Sigmoid colon (tissue), 7 donors: Measurements from ENCODE around the gene SPRED2. TPM values are rescaled to one million over a fixed set of nuclear protein-coding genes. Genes with fewer than 3 reads are reported as not detected.

ENCODE experiments used
- DNase-seq: peaks from one replicate; pipeline ENCODE4 v3.0.0-alpha.2; 2019
- H3K27ac ChIP-seq, 4 donors: fragments of 200-600 bp; sonication (generic); one replicate each; pipeline ENCODE4 v1.5.1; 2016 to 2019; ENCODE audit warnings: mild to moderate bottlenecking in 1 of 4
- H3K27me3 ChIP-seq, 3 donors: fragments of 200-600 bp; sonication (generic); one replicate each; pipeline ENCODE4 v1.5.1; 2019; ENCODE audit warnings: mild to moderate bottlenecking in 1 of 3
- H3K36me3 ChIP-seq, 4 donors: fragments of 200-600 bp; sonication (generic); one replicate each; pipeline ENCODE4 v1.5.1; 2016 to 2019
- H3K4me1 ChIP-seq, 4 donors: fragments of 200-600 bp; sonication (generic); one replicate each; pipeline ENCODE4 v1.5.1; 2017 to 2019
- H3K4me3 ChIP-seq, 4 donors: fragments of 200-600 bp; sonication (generic); one replicate each; pipeline ENCODE4 v1.5.1; 2017 to 2019; ENCODE audit warnings: mild to moderate bottlenecking in 2 of 4, moderate library complexity in 1 of 4
- H3K9me3 ChIP-seq, 4 donors: fragments of 200-600 bp in 3 of 4; sonication (generic) in 3 of 4; one replicate each; pipeline versions ENCODE4 v1.5.1 to v1.6.1; 2013 to 2019
- CTCF ChIP-seq, 4 experiments: fragments of 450-650 bp in 3 of 4; fragments of 200-600 bp in 1 of 4; IDR thresholded peaks; one replicate each; pipeline ENCODE4 v1.5.1; 2016 to 2019; ENCODE audit warnings: antibody characterized with exemption in 4 of 4, mild to moderate bottlenecking in 3 of 4, moderate library complexity in 2 of 4
- EP300 ChIP-seq, 4 donors: sonication (generic); formaldehyde crosslinking; IDR thresholded peaks; one replicate each; pipeline ENCODE4 v1.6.1; 2017; ENCODE audit warnings: antibody characterized with exemption in 4 of 4
- POLR2A ChIP-seq, 2 donors: fragments of 450-650 bp; IDR thresholded peaks; one replicate each; pipeline ENCODE4 v1.6.1; 2016; ENCODE audit warnings: antibody characterized with exemption in 2 of 2, mild to moderate bottlenecking in 2 of 2, moderate library complexity in 2 of 2
- POLR2AphosphoS5 ChIP-seq, 4 donors: sonication (generic); formaldehyde crosslinking; IDR thresholded peaks; one replicate each; pipeline ENCODE4 v1.6.1; 2017; ENCODE audit warnings: antibody characterized with exemption in 4 of 4
- WGBS, 2 donors: extraction: QIAGEN DNeasy Blood & Tissue Kit; methylation state at CpG; one replicate each; pipeline ENCODE4 v1.1.7; 2013; 5-methylcytosine and 5-hydroxymethylcytosine counted together
- intact Hi-C: fragments of 100-400 bp; cut with DNase I; formaldehyde crosslinking; loops from one replicate; pipeline ENCODE4 v1.15.1; 2023
- polyA plus RNA-seq, 3 donors: library from polyadenylated mRNA; stranded (reverse); fragments of 200-250 nt; gene quantifications; one replicate each; pipeline ENCODE4 v1.2.3, GENCODE V29; 2013
- total RNA-seq, 4 donors: library from RNA; depleted of rRNA; stranded (reverse); fragments of >200 nt; gene quantifications; one replicate each; pipeline ENCODE4 v1.1.0, GENCODE V29; 2016
- donor health status: healthy with polysubstance abuse.
- donor health status: Bipolar disorder and iron deficiency.
- donor health status: healthy.

Gene SPRED2
- total and polyA plus RNA-seq, 7 donors: 6.1 to 31.2 (median 13.0) TPM

- H3K4me1 ChIP-seq: peaks cover 0 to 8% (median 6%) of the 10 kb centered on the region in 4 donors
- H3K4me3 ChIP-seq: no peak overlapping the region
- H3K27me3 ChIP-seq: no peaks in the 10 kb centered on the region
- WGBS, 2 donors: 82 to 87% methylated on average over 3 of the region's 3 CpGs
- no peaks in the 10 kb centered on the region for H3K9me3 ChIP-seq
- no peak for DNase-seq
- H3K27ac ChIP-seq: no peak overlapping the region
- intact Hi-C loops: loop anchor here (5.0 kb wide), 1 partner anchor 35 kb away; no protein-coding TSS in a partner anchor
- H3K36me3 ChIP-seq: no peaks in the 10 kb centered on the region
- TF ChIP-seq CTCF (IDR thresholded peaks at IDR 0.05): no peak
- TF ChIP-seq EP300 (IDR thresholded peaks at IDR 0.05): no peak
These were observed 14.8 kb downstream of the SPRED2 start for GRCh38 chr2:65417509-65418085.

GRCh38 chr2:65416945-65417344, 15.5 kb downstream of the SPRED2 start:
- 21 to 58% methylated on average over 3 of the region's 3 CpGs for WGBS, 2 donors
- intact Hi-C loops: loop anchor here (5.0 kb wide), 1 partner anchor 35 kb away; no protein-coding TSS in a partner anchor
- no peaks in the 10 kb centered on the region for H3K36me3 ChIP-seq
- no peak overlapping the region for H3K27ac ChIP-seq
- no peaks in the 10 kb centered on the region for H3K27me3 ChIP-seq
- TF ChIP-seq CTCF (IDR thresholded peaks at IDR 0.05) (no peak), POLR2AphosphoS5 (IDR thresholded peaks at IDR 0.05) (no peak), POLR2A (IDR thresholded peaks at IDR 0.05) (no peak), EP300 (IDR thresholded peaks at IDR 0.05) (no peak)
- H3K4me1 ChIP-seq: peaks cover 0 to 8% (median 6%) of the 10 kb centered on the region in 4 donors
- H3K9me3 ChIP-seq: no peaks in the 10 kb centered on the region
- H3K4me3 ChIP-seq: no peak overlapping the region
- no peak for DNase-seq

GRCh38 chr2:65416321-65416720, 16.1 kb downstream of the SPRED2 start:
- no peak for DNase-seq
- H3K9me3 ChIP-seq: no peaks in the 10 kb centered on the region
- TF ChIP-seq POLR2A (IDR thresholded peaks at IDR 0.05) (no peak), EP300 (IDR thresholded peaks at IDR 0.05) (no peak), CTCF (IDR thresholded peaks at IDR 0.05) (no peak), POLR2AphosphoS5 (IDR thresholded peaks at IDR 0.05) (no peak)
- H3K27me3 ChIP-seq: no peaks in the 10 kb centered on the region
- peaks cover 0 to 6% (median 4%) of the 10 kb centered on the region in 4 donors for H3K4me1 ChIP-seq
- intact Hi-C loops: loop anchor here (5.0 kb wide), 1 partner anchor 34 kb away; no protein-coding TSS in a partner anchor
- H3K27ac ChIP-seq: no peak overlapping the region
- H3K36me3 ChIP-seq: no peaks in the 10 kb centered on the region
- H3K4me3 ChIP-seq: no peak overlapping the region
- 53 to 69% methylated on average over 3 of the region's 3 CpGs for WGBS, 2 donors

- DNase-seq: no peak
- TF ChIP-seq POLR2AphosphoS5 (IDR thresholded peaks at IDR 0.05) (no peak), POLR2A (IDR thresholded peaks at IDR 0.05) (no peak), EP300 (IDR thresholded peaks at IDR 0.05) (no peak), CTCF (IDR thresholded peaks at IDR 0.05) (no peak)
- Histone ChIP-seq H3K4me3 (no peak overlapping the region), H3K4me1 (no peaks in the 10 kb centered on the region), H3K27ac (no peak overlapping the region), H3K27me3 (no peaks in the 10 kb centered on the region), H3K9me3 (no peaks in the 10 kb centered on the region), H3K36me3 (no peaks in the 10 kb centered on the region)
- WGBS, 2 donors: 95 to 98% methylated on average over 1 of the region's 1 CpG
- intact Hi-C loops: loop anchor here (5.0 kb wide), 1 partner anchor 33 kb away; no protein-coding TSS in a partner anchor
These were observed 17.3 kb downstream of the SPRED2 start for GRCh38 chr2:65415091-65415490.

- no peaks in the 10 kb centered on the region for H3K9me3 ChIP-seq
- 69 to 80% methylated on average over 2 of the region's 2 CpGs for WGBS, 2 donors
- no peak overlapping the region for H3K4me3 ChIP-seq
- TF ChIP-seq POLR2AphosphoS5 (IDR thresholded peaks at IDR 0.05) (no peak), POLR2A (IDR thresholded peaks at IDR 0.05) (no peak), EP300 (IDR thresholded peaks at IDR 0.05) (no peak), CTCF (IDR thresholded peaks at IDR 0.05) (no peak)
- intact Hi-C loops: no loop called here
- no peak for DNase-seq
- no peaks in the 10 kb centered on the region for H3K27me3 ChIP-seq
- no peaks in the 10 kb centered on the region for H3K36me3 ChIP-seq
- no peaks in the 10 kb centered on the region for H3K4me1 ChIP-seq
- H3K27ac ChIP-seq: no peak overlapping the region
These were observed 18.8 kb downstream of the SPRED2 start for GRCh38 chr2:65413610-65414009.
